ENCODE measurements around the gene GPR31.

GPR31 gene

DNA sequence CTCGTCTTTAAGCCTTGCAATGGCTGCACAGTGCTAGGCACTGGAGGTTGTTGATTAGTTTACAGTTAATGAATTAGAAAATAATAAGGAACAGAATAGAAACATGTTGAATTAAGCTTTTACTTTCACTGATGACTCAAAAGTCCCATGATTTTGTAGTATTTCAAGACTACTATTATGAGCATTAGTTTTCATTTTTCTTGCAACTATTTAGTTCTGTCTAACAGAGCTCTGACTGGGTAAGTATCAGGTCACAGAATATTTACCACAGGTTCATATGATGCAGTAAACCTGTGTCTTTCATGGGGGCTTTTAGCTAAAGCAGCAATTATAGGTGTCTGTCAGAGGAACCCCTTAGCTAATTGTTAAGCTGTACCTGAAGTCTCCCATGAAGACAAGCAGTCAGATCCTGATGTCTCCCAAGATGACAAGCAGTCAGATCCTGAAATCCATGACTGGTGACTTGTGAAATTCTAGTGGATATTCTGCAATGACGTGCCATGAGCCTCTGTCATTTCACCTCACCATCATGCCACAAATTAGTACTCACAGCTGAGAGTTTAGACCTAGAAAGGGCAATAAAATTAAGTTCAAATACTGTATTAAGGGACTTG is 8.2 kb upstream of the GPR31 start:
- no peak for FAIRE-seq

DNA sequence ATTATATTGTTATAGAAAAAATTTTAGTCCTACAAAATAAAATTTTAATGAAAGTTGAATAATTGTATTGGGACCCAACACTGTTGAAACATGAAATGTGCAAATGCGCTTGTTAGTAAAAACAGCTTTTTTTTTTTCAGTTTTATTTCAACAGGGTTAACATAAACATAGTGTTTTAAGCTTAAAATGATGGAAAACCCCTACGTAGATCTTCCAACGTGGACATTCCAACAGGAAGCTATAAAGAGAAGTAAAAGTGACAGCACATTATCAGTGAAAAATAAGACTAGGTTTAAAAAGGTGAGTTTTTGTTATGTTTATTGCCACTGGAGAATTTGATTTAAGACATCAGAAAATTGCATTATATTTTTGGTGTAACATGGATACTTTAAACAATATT is 6.5 kb upstream of the GPR31 start:
- no peak for FAIRE-seq

DNA sequence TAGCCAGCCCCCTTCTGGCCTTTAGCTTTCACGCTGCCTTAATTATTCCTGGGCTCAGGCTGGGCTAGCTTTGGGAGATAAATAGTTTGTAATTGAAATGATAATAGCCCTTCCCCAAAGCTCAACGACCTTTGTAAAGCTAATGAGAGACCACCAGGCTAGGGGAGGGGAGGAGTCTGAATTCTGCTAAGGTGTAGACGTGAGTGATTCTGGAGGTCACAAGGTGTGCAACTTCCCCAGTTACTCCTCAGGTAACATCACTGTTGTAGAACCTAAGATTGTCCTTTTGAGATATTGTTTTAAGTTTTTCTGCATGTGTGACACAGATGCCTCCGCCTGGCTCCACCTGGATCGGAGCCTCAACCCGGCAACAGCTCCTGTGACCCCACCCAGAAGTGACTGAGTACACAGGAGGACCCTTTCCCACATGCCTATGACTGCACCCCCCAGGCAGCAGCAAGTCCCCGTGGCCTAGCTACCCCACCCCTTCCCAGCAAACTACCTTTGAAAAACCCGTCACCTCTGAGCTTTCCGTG is 5.8 kb upstream of the GPR31 start:
- FAIRE-seq = no peak

DNA sequence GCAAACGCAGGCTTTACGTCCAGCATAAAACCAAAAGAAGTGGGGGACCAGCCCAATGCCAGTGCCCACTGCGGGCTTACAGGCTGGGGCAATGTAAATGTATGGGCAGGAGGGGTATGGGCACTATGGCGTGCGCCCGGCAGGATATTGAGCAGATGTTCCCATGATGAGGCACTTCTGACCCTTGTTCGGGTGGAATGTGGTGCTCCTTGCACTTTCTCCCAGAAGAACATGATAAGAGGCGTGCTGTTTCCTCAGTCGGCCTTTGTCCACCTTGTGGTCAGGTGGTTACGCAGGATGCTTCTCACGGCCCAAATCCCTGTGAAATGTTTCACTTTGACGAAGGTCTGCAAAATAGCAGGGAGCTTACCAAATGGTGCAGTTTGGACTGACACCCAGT is 4.8 kb upstream of the GPR31 start:
- FAIRE-seq = no peak

DNA sequence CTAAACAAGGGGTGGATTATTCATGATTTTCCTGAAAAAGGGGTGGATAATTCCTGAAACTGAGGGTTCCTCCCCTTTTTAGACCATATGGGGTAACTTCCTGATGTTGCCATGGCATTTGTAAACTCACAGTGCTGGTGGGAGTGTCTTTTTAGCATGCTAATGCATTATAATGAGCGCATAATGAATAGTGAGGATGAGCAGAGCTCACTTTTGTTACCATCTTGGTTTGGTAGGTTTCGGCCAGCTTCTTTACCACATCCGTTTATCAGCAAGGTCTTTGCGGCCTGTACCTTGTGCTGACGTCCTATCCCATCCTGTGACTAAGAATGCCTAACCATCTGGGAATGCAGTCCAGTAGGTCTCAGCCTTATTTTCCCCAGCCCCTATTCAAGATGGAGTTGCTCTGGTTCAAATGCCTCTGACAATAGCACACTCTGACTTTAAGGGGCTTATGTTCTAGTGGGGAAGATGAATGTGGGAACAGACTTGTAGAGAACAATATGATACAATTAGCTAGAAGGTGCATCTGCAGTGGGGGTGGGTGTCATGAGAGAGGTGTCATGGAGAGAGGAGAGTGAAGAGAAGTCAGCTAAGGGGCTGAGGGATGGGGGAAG is 4.2 kb upstream of the GPR31 start:
- FAIRE-seq = no peak

DNA sequence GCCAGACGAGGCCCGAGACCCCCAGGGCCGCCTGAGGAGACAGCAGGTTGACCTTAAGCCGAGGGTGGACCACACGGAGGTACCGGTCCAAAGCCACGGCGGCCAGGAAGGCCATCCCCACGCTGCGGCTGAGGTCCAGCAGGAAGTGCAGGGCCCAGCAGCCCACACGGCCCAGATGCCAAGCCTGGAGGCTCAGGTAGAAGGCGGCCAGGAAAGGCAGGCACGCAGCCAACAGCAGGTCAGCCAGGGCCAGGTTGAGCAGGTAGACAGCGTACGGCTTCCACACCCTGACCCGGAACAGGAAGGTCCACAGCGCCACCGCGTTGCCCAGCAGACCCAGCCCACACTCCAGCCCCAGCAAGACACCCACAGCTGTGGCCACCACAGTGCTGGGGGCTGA is 366 bp downstream of the GPR31 start:
- no peak for FAIRE-seq

DNA sequence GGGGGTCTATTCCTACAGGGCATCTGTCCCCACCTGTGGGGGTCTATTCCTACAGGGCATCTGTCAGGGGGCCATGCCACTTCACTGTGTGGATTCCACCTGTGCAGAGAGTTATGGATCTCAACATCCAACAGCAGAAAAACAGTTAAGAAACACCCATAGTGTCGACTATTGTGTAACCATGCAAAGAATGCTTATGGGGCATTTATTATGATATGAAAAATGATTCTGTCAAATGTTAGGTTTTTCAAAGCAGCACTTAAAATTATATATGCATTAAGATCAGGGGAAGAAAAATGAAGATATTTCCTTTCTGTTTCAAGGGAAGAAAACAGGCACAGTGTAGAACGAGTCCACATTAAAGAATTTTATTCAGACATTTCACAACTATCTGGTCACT is 2.9 kb downstream of the GPR31 start:
- FAIRE-seq = no peak

DNA sequence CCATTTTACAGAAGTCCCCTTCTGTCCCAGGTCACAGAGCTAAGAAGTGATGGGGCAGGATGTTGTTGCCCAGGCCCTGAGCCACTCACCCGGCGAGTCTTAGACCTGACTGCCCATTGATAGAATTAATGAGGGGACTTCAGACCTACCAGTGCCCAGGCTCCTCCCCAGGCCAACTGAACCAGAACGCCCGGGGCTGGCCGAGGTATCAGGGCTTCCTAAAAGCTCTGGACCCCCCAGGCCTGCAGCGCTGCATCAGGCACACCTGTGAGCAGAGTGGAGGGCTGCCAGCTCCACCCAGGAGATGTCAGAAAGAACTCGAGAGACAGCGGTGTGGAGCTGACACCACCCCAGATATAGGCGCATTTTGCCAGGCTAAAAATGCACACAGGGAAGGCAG is 3.5 kb downstream of the GPR31 start:
- FAIRE-seq = no peak

DNA sequence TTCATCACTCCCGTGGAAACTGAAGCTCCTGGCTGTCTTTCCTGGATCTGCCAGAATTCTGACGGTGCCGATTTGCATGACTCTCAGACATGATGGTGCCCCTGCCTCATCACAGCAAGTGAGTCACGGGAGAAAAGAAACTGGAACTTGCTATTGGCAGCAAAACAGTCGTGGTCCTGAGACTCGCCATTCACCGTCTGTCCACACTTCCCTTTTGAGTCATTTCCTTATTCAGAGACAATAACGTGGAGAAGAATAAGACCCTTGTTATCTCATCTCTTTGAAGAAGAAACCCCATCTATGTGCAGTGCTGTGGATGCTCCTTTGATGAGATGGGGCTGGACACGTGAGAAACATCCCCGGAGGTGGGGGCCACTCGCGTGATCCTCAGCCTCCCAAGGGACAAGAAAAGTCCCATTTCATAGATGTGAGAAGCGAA is 4.2 kb downstream of the GPR31 start:
- FAIRE-seq = no peak

DNA sequence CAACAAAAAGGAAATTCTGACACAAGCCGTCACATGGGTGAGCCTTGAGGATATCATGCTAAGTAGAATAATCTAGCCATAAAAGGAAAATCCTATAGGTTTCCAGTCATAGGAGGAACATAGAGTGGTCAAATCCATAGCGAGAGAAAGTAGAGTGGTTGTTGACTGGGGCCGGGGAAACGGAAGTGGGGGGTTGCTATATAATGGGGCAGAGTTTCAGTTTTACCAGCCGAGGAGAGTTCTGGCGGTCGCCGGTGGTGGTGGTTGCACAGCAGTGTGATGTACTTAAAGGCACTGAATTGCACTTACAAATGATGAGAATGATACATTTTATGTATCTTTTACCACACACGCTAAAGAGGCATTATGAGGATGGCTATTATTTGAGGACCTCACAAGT is 4.9 kb downstream of the GPR31 start:
- FAIRE-seq = no peak

DNA sequence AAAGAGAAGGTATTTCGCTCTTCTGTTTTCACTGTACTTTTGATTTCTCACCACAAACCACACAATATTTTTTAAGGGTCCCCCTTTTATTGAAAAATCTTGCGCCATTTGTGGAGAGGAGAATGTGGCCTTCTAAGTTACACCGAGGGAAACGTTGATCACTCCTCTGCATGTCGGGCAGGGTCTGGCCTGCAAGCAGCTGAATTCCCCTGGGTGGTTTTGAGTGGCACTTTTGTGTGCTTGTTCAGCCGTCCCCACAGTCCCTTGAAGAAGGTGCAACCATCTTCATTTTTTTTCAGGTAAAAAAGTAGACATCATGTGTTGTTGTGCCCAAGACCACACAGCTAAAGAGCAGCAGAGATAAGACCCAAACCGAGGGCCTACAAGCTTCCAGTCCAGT is 6.1 kb downstream of the GPR31 start:
- FAIRE-seq = no peak

DNA sequence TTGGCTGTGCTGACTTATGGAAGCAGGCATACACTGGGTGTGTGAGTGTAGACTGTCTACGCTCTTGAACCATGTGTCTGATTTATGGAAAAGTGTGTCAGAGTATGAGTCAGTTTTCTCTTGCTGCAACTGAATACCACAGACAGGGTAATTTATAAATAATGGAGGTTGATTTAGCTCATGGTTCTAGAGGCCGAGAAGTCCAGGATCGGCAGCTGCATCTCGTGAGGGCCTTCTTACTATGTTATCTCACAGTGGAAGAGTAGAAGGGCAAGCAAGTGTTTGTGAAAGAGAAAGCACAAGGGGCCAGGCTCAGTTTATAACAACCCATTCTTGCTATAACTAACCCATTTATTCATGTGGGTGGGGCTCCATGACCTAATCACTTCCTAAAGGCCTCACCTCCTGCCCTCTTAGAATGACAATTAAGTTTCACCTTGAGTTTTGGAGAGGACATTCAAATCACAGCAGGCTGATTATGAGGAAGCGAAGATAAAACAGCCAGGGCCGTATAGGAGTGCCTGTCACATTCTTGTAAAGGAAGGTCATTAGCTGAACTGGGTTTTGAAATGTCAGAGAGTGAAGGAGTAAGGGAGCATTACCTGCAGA is 6.7 kb downstream of the GPR31 start:
- no peak for FAIRE-seq

DNA sequence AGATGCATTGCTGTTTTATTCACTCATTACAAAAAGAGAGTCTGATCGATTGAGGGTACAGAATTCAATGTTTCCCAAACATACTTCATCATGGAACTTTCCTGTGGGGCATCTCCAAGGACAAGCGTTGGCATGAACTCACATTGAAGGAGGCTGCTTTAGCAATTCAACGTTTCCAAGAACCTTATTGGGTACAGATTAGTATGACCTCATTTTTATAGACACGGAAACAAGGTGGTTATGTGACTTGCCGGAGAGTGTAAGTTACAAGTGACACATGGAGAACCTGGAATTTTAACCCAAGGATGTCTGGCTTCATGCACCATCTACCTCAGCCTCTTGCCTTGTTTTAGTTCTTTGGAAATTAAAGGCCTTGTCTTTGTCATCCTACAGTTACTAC is 8.8 kb downstream of the GPR31 start:
- no peak for FAIRE-seq

DNA sequence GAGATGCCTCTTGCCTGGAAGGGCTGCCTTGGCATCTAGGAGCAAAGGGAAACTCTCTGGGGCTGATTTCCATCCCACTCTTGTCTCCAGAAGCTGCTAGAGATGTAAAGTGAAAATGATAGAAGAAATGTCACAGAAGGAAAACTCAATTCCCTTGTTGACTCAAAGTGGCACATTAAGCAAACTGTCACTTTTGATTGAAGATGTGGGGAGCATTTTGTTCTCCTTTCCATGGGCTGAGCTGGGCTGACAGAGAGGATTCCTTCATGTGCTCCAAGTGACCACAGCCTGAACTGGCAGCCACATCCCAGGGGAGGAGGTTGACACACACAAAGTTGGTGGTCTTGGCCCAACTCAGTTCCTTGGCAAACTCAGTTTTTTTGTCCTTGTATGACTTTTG is 9.8 kb downstream of the GPR31 start:
- FAIRE-seq = no peak

DNA sequence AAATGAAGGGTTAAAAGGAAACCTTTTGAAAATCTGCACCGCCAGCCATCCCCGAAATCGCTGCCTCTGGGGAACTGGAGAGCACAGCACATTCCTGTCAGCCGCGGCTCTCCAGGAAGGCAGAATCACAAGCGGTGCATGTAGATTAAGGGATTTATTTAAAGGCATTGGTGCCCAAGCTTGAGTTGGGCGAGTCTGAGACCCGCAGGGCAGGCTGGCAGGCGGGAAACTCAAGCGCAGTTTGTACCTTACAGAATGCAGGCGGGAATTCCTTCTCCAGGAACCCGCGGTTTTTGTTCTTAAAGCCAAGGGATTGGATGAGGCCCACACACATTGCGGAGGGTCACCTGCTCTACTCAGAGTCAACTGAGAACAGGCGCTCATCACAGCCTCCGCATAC is 10.8 kb downstream of the GPR31 start:
- FAIRE-seq = no peak

DNA sequence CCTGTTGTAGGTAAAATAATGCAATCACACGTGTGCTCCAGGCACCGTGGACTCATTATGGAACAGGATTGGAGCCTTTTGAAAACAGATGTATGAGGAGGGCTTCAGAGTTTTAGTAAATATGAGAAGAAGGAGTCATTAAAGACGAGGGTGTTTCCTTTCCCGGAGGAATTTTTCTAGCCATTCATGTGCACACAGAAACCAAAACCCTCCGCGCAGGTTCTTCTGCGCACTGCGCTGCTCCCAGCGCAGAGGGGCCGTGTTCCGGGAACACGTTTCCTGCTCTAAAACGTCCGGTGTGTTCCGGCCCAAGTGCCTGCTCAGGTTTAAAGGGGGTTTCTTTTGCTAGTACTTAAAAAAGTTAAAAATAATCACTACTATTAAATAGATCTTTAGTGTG is 11.6 kb downstream of the GPR31 start:
- no peak for FAIRE-seq

DNA sequence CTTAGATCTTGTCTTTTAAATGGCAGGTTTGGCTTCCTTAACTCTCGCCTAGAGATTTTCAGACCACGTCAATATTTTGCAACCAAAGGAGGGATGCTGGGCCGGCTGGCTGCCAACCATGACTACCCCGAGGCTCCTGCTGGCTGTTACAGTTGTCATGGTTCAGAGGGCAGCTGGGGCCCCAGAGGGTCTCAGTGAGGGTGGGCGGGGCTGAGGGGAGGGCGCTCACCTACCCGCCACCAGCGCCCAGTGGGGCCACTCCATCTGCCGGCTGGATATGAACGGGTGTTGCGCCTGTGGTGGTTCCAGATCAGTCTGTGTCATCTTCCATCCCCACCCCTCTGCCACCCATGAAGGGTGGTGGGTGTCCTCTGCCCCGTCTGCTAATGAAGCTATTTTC is 12.3 kb downstream of the GPR31 start:
- no peak for FAIRE-seq

DNA sequence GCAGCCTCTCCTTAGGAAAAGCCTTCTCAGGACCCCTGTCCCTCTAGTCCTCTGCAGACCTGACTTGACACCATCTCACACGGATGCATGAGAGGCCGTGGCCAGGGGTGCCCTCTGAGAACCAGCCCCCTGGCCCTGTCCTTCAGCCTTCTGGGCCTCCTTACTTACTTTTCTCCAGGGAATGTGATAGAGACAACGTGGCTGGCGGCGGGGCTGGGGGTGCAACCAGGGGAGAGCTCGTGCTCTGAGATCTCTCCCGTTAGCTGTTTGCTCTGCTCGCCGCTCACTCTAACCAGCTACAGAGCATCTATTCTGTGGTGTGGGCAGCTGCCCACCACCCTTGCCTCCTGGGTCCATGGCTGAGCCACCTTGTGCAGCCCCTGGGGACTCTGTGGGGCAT is 14.7 kb downstream of the GPR31 start:
- FAIRE-seq = no peak

DNA sequence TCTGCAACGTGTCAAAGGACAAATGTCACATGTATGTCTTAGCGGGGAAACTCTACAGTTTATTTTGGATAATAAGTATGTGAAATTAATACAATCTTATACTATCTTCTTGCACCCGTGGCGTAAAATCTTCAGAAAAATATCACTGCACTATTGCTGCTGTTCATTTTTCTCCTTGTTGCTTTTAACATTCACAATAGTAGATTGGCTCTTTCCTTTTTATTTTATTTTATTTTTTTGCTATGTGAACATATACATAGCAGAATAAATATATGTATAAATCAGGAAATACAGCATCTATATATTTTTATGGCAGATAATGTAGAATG is 15.4 kb downstream of the GPR31 start:
- FAIRE-seq = peak; percentile 48

DNA sequence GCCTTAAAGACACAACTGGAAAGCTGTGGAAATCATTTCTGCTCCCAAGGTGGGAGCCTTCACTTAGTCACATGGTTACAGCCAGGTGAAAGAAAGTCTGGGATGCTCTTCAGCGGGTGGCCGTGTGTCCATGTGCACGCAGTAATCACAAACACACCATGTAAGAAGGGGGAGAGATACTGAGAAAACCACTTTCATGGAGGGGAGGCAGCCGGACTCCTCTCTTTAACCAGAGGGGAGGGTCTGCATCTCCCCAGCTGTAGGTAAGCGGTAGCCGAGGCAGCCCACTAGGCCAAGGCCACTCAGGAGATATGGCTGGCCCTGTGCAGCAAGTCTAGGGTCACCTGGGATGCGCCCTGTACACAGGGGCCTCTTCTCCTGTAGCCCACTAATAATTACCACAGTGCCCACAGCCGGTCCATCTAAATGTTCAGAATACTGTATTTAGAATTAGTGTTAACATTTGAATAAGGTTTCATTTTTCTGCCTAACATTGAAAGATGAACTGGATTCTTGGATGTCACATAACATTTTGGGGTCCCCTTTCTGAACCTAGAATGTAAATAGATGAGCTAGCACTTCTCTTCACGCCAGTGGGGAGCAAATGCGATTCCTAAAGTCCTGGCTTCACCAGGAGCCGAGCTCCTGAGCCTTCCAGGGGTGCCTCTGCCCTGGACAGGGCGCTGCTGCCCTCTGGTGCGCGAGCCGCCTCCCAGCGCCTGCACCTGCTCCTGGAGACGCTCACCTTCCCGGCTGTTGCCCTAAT is 15.9 kb downstream of the GPR31 start:
- FAIRE-seq = no peak

DNA sequence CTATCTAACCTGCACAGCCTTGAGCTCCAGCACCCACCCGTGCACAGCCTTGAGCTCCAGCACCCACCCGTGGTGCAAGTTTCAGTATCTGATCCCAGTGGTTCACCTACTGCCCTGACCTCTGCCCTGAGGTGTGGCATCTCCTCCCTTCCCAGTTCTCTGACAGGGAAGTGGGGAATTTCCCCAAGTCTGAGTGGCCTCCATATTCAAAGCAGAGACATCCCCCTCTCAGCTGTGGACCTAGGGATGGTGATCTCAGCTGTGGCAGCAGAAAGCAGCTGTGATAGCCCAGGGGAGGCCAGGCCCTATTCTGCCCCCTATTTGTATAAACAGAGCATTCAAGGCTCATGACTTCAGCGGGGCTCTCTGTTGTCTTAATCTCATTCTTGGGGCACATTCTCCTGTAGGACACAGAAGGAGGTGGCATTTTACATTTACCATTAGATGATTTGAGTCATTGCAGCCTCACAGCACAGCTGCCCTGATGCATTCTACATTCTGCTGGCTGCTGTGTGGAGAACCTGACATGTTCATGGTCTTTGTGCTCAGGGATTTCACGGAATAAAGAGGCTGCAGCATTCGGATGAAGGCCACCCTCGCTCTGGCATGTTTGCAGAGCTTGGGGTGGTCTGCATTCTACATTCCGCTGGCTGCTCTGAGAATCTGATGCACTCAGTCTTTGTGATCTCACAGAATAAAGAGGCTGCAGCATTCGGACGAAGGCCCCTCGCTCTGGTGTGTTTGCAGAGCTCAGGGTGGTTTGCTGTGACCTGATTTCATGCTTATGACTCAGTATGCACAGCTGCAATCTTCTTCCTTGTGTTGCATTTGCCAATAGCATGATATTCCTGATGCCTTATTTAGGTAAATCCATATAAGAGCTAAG is 16.9 kb downstream of the GPR31 start:
- FAIRE-seq = no peak

DNA sequence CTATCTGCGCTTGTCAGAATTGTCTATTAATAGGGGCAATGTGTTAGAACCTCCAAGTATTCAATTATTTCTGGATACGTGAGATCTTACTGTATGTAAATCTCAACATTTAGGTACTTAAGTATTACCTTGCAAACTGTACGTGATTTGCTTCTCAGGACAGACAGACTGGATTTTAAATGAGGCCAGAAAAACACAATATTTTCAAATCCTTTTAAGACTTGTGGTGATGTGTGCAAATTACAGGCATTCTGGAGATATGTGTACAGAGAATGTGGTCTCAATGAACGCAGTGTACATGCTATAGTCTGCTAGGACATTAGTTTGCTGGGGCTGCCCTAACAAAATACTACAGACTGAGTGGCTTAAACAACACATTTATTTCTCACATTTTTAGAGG is 18.0 kb downstream of the GPR31 start:
- FAIRE-seq = no peak

DNA sequence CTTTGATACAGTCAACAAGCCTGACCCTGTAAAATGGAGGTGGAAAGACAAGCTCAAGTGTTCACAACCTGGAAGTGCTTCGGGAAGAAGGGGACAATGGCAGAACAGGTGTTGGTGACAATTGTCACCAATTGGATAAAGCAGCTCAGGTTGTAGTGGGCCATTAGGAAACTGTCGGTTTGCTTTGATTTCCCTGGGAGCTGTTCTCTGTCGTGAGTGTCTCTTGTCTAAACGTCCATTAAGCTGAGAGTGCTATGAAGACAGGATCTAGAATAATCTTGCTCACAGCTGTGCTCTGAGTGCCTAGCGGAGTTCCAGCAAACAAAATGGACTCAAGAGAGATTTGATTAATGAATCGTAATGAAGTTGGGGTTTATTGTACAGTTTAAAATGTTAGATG is 19.9 kb downstream of the GPR31 start:
- FAIRE-seq = no peak
